Left lung (tissue), 10 donors: ENCODE measurements around the gene CBL. TPM values are rescaled to one million over a fixed set of nuclear protein-coding genes. Genes with fewer than 3 reads are reported as not detected.

Experiments used
- ATAC-seq: fragments of 200-7000 bp; cut with Tn5 transposase; one replicate; pipeline ENCODE4 v1.9.1; 2020; ENCODE audit warnings: moderate library complexity
- DNase-seq, 4 donors: peaks; one replicate each; pipeline ENCODE4 v3.0.0-alpha.2; 2013 to 2020
- H3K27ac ChIP-seq, 2 donors: fragments of 200-600 bp; sonication (generic) in 1 of 2; one replicate each; pipeline versions ENCODE4 v1.5.0 to v1.8.0; 2020 to 2021
- H3K27me3 ChIP-seq, 2 donors: fragments of 200-600 bp; sonication (generic) in 1 of 2; one replicate each; pipeline versions ENCODE4 v1.5.0 to v1.8.0; 2020 to 2021
- H3K36me3 ChIP-seq, 2 donors: fragments of 200-600 bp; sonication (generic) in 1 of 2; one replicate each; pipeline versions ENCODE4 v1.5.0 to v1.8.0; 2020 to 2021
- H3K4me1 ChIP-seq, 2 donors: fragments of 200-600 bp; one replicate each; pipeline ENCODE4 v1.8.0; 2021
- H3K4me3 ChIP-seq, 2 donors: fragments of 200-600 bp; sonication (generic) in 1 of 2; one replicate each; pipeline versions ENCODE4 v1.5.0 to v1.8.0; 2020 to 2021; ENCODE audit warnings: mild to moderate bottlenecking in 1 of 2
- H3K9me3 ChIP-seq, 2 donors: fragments of 200-600 bp; sonication (generic) in 1 of 2; one replicate each; pipeline versions ENCODE4 v1.5.0 to v1.8.0; 2020 to 2021
- CTCF ChIP-seq, 2 donors: fragments of 200-600 bp; sonication (generic) in 1 of 2; IDR thresholded peaks; one replicate each; pipeline versions ENCODE4 v1.5.0 to v1.8.0; 2021; ENCODE audit warnings: antibody characterized with exemption in 2 of 2
- intact Hi-C, 2 donors: fragments of 100-400 bp; cut with DNase I; formaldehyde crosslinking; loops; one replicate each; pipeline versions ENCODE4 v1.11.2 to v1.14.2; 2022
- polyA plus RNA-seq, 6 donors: library from polyadenylated mRNA; unstranded; fragments of 120-200 nt; gene quantifications; one replicate each; pipeline ENCODE4 v1.2.1, GENCODE V29; 2013; ENCODE audit not compliant: insufficient read length in 6 of 6
- total RNA-seq, 2 donors: library from RNA; stranded (reverse); fragmentation: NEBNext Ultra II Directional; extraction: Animal tissue kit (Norgen Biotek cat#: 25700); gene quantifications; one replicate each; pipeline ENCODE4 v1.2.1, GENCODE V29; 2021
- donor health status: DM: no; HTN: yes; CAD: no.
- donor health status: DM: no; HTN: no; CAD: no.

The CBL gene
- total and polyA plus RNA-seq, 8 donors, result 18.9 to 36.6 (median 22.1) TPM

- Histone ChIP-seq H3K4me3 (no peak overlapping the region), H3K27ac (no peak overlapping the region), H3K36me3 (peaks cover 0 to 3% of the 10 kb centered on the region in 2 donors), H3K4me1 (peaks cover 13 to 44% of the 10 kb centered on the region in 2 donors), H3K9me3 (no peaks in the 10 kb centered on the region), H3K27me3 (peaks cover 7 to 54% of the 10 kb centered on the region in 2 donors)
- DNase-seq, result peak in 1 of 4 donors; percentile 30
- no peak for ATAC-seq
- TF ChIP-seq CTCF (IDR thresholded peaks at IDR 0.05), result no peak
- intact Hi-C loops, result no loop called here
Measured at GRCh38 chr11:119342023-119342300, 135.8 kb downstream of the CBL start.

GRCh38 chr11:119342362-119343130 lies 136.4 kb downstream of the CBL start:
- Histone ChIP-seq H3K9me3 (no peaks in the 10 kb centered on the region), H3K4me3 (no peak overlapping the region), H3K4me1 (peaks cover 13 to 40% of the 10 kb centered on the region in 2 donors), H3K27ac (no peak overlapping the region), H3K27me3 (peaks cover 7 to 54% of the 10 kb centered on the region in 2 donors), H3K36me3 (no peaks in the 10 kb centered on the region)
- DNase-seq (peak in 1 of 4 donors; percentile 31), ATAC-seq (no peak)
- intact Hi-C loops, result no loop called here
- TF ChIP-seq CTCF (IDR thresholded peaks at IDR 0.05), result no peak

- no peak for ATAC-seq
- intact Hi-C loops, result no loop called here
- Histone ChIP-seq H3K27me3 (peaks cover 7 to 51% of the 10 kb centered on the region in 2 donors), H3K9me3 (no peaks in the 10 kb centered on the region), H3K4me1 (peaks cover 13 to 28% of the 10 kb centered on the region in 2 donors), H3K27ac (no peak overlapping the region), H3K36me3 (no peaks in the 10 kb centered on the region), H3K4me3 (no peak overlapping the region)
- DNase-seq, result no peak
- no peak for TF ChIP-seq CTCF (IDR thresholded peaks at IDR 0.05)
Measured at GRCh38 chr11:119343726-119344125, 137.6 kb downstream of the CBL start.

GRCh38 chr11:119344291-119345010 lies 138.3 kb downstream of the CBL start:
- no peaks in the 10 kb centered on the region for H3K9me3 ChIP-seq
- peaks cover 11 to 22% of the 10 kb centered on the region in 2 donors for H3K4me1 ChIP-seq
- no peaks in the 10 kb centered on the region for H3K36me3 ChIP-seq
- TF ChIP-seq CTCF (IDR thresholded peaks at IDR 0.05), result no peak
- ATAC-seq, result no peak
- peak in 1 of 4 donors; percentile 32 for DNase-seq
- no peak overlapping the region for H3K27ac ChIP-seq
- no peak overlapping the region for H3K4me3 ChIP-seq
- peaks cover 7 to 43% of the 10 kb centered on the region in 2 donors for H3K27me3 ChIP-seq
- intact Hi-C loops, result no loop called here

DNA sequence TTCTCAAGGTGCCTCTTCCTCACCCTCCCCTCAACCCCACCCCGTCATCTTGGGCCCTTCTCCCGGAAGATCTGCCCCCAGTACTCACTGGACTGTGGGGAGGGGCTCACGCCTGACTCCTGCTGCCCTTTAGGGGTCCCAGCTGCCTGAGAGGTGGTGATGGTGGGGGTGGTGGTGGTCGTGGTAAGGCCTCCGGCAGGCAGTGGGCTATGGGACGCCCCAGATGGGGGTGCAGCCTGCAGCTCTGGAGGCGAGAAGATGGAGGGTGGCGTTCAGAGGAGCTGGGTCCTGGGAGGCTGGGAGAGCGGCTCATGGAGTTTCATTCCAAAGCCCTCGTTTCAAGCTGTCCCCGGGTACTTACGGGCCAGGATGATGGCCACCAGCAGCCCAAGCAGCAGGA lies 139.5 kb downstream of the CBL start:
- Histone ChIP-seq H3K27me3 (peaks cover 0 to 31% of the 10 kb centered on the region in 2 donors), H3K36me3 (no peaks in the 10 kb centered on the region), H3K27ac (no peak overlapping the region), H3K4me3 (no peak overlapping the region), H3K4me1 (peaks cover 9 to 10% of the 10 kb centered on the region in 2 donors), H3K9me3 (no peaks in the 10 kb centered on the region)
- intact Hi-C loops, result no loop called here
- no peak for ATAC-seq
- TF ChIP-seq CTCF (IDR thresholded peaks at IDR 0.05), result no peak
- no peak for DNase-seq
